Measurements from ENCODE around the gene CDKN1B. TPM values are rescaled to one million over a fixed set of nuclear protein-coding genes. Genes with fewer than 3 reads are reported as not detected.

CDKN1B gene
- polyA plus RNA-seq, 1 donor = 52.6 TPM

DNA sequence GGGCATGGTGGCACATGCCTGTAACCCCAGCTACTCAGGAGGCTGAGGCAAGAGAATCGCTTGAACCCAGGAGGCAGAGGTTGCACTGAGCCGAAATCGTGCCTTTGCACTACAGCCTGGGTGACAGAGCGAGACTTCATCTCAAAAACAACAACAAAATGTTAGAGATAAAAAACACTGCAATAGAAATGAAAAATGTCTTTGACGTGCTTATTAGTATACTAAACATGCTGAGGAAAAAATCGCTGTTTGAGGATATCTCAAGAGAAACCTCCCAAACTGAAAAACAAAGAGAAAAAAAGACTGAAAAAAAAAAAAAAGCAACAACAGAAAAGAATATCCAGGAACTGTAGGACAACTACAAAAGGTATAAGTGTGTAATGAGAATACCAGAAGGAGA lies 53.1 kb downstream of the CDKN1B start:
- no peak for DNase-seq

Other genes starting within 250 kb of the CDKN1B start
- gene DUSP16, start 154.5 kb upstream of the CDKN1B start, polyA plus RNA-seq (ENCODE audit: insufficient read length) = 33.2 TPM
- gene CREBL2, start 105.5 kb upstream of the CDKN1B start, polyA plus RNA-seq (ENCODE audit: insufficient read length) = 10.6 TPM
- 0.61 TPM for gene GPR19, start 21.2 kb upstream of the CDKN1B start, polyA plus RNA-seq (ENCODE audit: insufficient read length)
- 8.9 TPM for gene APOLD1, start 68.3 kb downstream of the CDKN1B start, polyA plus RNA-seq (ENCODE audit: insufficient read length)
- 46.3 TPM for gene DDX47, start 96.0 kb downstream of the CDKN1B start, polyA plus RNA-seq (ENCODE audit: insufficient read length)
- gene GPRC5A, start 174.2 kb downstream of the CDKN1B start, polyA plus RNA-seq (ENCODE audit: insufficient read length) = 1.4 TPM
- not detected for gene GPRC5D, start 234.8 kb downstream of the CDKN1B start, polyA plus RNA-seq (ENCODE audit: insufficient read length)

Measured in hindlimb muscle (tissue), 1 donor.